ACC112 (cell line): ENCODE results near the gene PRAMEF13.
"Not testable (repeated sequence)": the region's sequence is repeated elsewhere in the genome, so short reads cannot be mapped to it uniquely, and the experiment has no call there.

Experiments used
- H2AFZ ChIP-seq: fragments of 200-600 bp; sonication (generic); one replicate; pipeline ENCODE4 v1.6.0; 2017; ENCODE audit warnings: antibody characterized with exemption, low read length; ENCODE audit not compliant: unreplicated experiment
- H3K27ac ChIP-seq: fragments of 200-600 bp; sonication (generic); 2 replicates; pipeline ENCODE4 v1.5.1; 2014; ENCODE audit warnings: low read depth, mild to moderate bottlenecking, antibody characterized with exemption, low read length, moderate library complexity
- H3K27me3 ChIP-seq: fragments of 200-600 bp; sonication (generic); 2 replicates; pipeline ENCODE4 v1.6.1; 2014; ENCODE audit warnings: mild to moderate bottlenecking, antibody characterized with exemption, low read length, moderate library complexity, mixed read lengths; ENCODE audit not compliant: insufficient read depth
- H3K36me3 ChIP-seq: fragments of 200-600 bp; sonication (generic); 2 replicates; pipeline ENCODE4 v1.6.1; 2016; ENCODE audit warnings: mild to moderate bottlenecking, antibody characterized with exemption, low read length, moderate library complexity, mixed read lengths; ENCODE audit not compliant: insufficient read depth
- H3K4me1 ChIP-seq: fragments of 200-600 bp; sonication (generic); one replicate; pipeline ENCODE4 v1.6.1; 2016; ENCODE audit warnings: low read length, mixed read lengths; ENCODE audit not compliant: insufficient read depth, unreplicated experiment, control insufficient read depth
- H3K4me3 ChIP-seq: fragments of 200-600 bp; sonication (generic); 2 replicates; pipeline ENCODE4 v1.5.1; 2014; ENCODE audit warnings: mild to moderate bottlenecking, low read depth, low read length
- H3K79me2 ChIP-seq: fragments of 200-600 bp; sonication (generic); one replicate; pipeline ENCODE4 v1.6.0; 2016; ENCODE audit warnings: low read length; ENCODE audit not compliant: control insufficient read depth, unreplicated experiment, insufficient read depth

The PRAMEF13 gene

GRCh38 chr1:13201309-13201708 lies at the start of gene PRAMEF13:
Gene PRAMEF13 (minus strand): TSS chr1:13201409. CDS start chr1:13199589, 1,820 bp downstream.
- not testable (repeated sequence) for H3K4me1 ChIP-seq, H3K27ac ChIP-seq

DNA sequence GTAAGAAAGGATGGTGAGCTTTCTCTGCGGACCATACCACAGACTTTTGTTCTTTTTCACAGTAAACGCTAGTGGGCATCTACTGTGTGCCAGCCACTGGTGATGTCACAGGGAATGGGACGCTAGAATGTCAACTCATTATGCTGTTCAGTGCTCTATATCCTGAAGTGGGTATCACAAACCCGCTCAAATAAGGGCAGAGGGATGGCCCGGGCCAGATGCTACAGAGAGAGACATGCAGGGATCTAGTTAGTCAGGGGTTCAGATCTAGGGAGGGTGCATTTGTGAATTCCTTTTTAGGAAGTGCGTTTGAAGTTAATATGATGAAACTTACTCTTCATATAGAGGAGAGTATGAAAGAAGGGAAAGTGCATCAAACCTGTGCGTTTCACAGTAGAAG lies 45.9 kb upstream of the PRAMEF13 start:
- H2AFZ ChIP-seq, H3K4me1 ChIP-seq, H3K4me3 ChIP-seq, H3K36me3 ChIP-seq, H3K27me3 ChIP-seq, H3K27ac ChIP-seq, H3K79me2 ChIP-seq: not testable (repeated sequence)

More at GRCh38 chr1:13201309-13201708, at the start of gene PRAMEF13:
- not testable (repeated sequence) for H3K4me3 ChIP-seq, H3K79me2 ChIP-seq, H3K36me3 ChIP-seq, H2AFZ ChIP-seq, H3K27me3 ChIP-seq

GRCh38 chr1:13246554-13246871 lies 45.3 kb upstream of the PRAMEF13 start:
- not testable (repeated sequence) for H3K4me1 ChIP-seq, H3K27me3 ChIP-seq, H2AFZ ChIP-seq, H3K36me3 ChIP-seq, H3K79me2 ChIP-seq, H3K4me3 ChIP-seq, H3K27ac ChIP-seq

GRCh38 chr1:13245841-13246553 lies 44.8 kb upstream of the PRAMEF13 start:
- not testable (repeated sequence) for H3K4me1 ChIP-seq, H2AFZ ChIP-seq, H3K27ac ChIP-seq, H3K27me3 ChIP-seq, H3K79me2 ChIP-seq, H3K36me3 ChIP-seq, H3K4me3 ChIP-seq

DNA sequence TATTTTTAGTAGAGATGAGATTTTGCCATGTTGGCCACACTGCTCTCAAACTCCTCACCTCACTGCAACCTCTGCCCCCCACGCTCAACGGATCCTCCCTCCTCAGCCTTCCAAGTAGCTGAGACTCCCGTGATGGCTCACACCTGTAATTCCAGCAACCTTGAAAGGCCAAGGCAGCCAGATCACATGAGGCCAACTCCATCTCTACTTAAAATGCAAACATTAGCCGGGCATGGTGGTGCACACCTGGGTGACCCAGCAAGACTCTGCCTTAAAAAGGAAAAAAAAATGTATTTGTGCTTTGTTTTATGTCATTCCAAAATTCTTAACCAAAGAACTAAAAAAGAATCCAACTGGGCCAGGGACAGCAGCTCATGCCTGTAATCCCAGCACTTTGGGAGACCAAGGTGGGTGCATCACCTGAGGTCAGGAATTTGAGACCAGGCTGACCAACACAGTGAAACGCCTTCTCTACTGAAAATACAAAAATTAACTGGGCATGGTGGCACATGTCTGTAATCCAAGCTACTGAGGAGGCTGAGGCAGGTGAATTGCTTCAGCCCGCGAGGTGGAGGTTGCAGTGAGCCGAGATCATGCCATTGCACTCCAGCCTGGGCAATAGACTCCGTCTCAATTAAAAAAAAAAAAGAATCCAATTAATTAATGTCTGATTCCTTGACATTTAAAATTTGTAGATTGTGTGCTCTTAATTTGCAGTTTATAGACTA lies 42.5 kb upstream of the PRAMEF13 start:
- not testable (repeated sequence) for H3K79me2 ChIP-seq, H2AFZ ChIP-seq, H3K27ac ChIP-seq, H3K27me3 ChIP-seq, H3K36me3 ChIP-seq, H3K4me3 ChIP-seq, H3K4me1 ChIP-seq

DNA sequence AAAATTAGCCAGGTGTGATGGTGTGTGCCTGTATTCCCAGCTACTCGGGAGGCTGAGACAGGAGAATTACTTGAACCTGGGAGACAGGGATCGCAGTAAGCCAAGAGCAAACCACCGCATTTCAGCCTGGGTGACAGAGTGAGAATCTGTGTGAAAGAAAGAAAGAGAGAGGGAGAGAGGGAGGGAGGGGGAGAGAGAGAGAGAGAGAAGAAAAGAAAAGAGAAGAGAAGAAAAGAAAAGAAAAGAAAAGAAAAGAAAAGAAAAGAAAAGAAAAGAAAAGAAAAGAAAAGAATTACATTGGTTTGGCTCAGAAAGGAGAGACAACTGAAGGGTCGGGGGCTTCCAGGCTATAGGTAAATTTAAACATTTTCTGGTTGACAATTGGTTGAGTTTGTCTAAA lies 38.4 kb upstream of the PRAMEF13 start:
- not testable (repeated sequence) for H3K27ac ChIP-seq, H3K4me1 ChIP-seq, H3K36me3 ChIP-seq, H3K79me2 ChIP-seq, H3K27me3 ChIP-seq, H3K4me3 ChIP-seq, H2AFZ ChIP-seq

GRCh38 chr1:13237572-13237971 lies 36.4 kb upstream of the PRAMEF13 start:
- not testable (repeated sequence) for H3K4me1 ChIP-seq, H3K27ac ChIP-seq, H2AFZ ChIP-seq, H3K4me3 ChIP-seq, H3K27me3 ChIP-seq, H3K79me2 ChIP-seq, H3K36me3 ChIP-seq

DNA sequence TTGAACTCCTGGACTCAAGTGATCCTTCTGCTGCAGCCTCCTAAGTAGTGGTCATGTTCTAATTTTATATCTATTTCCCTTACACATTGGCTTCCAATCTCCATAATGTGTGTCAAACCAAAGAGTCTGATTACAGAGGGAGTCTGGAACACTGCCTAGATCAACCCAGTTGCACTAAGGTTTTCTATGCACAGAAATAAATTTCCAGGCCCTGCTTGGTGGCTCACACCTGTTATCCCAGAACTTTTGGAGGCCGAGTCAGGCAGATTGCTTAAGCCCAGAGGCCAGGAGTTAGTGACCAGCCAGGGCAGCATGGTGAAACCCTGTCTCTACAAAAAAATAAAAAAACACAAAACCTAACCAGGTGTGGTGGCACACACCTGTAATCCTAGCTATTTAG lies 32.8 kb upstream of the PRAMEF13 start:
- not testable (repeated sequence) for H3K4me3 ChIP-seq, H3K4me1 ChIP-seq, H3K27ac ChIP-seq, H3K27me3 ChIP-seq, H3K36me3 ChIP-seq, H2AFZ ChIP-seq, H3K79me2 ChIP-seq

- H3K27ac ChIP-seq, H3K79me2 ChIP-seq, H3K4me1 ChIP-seq, H3K27me3 ChIP-seq, H3K36me3 ChIP-seq, H3K4me3 ChIP-seq, H2AFZ ChIP-seq: not testable (repeated sequence)
These were observed 30.8 kb upstream of the PRAMEF13 start for GRCh38 chr1:13232056-13232455.

DNA sequence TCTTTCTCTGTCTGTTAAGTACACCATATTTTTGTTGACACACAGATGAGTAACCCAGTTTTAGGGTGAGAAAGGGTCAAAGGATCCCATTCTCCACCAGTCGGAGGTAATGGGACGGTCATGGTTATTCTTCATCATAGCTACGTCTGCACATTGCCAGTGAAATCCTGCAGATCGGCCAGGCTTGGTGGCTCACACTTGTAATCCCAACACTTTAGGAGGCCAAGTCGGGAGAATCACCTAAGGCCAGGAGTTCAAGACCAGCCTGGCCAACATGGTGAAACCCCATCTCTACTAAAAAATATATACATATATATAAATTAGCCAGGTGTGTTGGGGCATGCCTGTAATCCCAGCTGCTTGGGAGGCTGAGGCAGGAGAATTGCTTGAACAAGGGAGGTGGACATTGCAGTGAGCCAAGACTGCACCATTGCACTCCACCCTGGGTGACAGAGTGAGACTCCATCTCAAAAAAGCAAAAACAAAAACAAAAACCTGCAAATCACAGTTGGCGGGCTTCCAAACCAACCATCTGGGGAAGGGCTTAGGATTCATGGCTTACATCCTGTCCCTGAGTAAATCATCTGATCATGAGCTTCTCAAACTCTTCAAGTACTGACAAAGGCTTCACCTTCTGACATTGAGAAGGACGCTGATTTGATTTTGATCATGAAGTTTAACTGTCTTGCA lies 30.0 kb upstream of the PRAMEF13 start:
- not testable (repeated sequence) for H3K4me3 ChIP-seq, H2AFZ ChIP-seq

DNA sequence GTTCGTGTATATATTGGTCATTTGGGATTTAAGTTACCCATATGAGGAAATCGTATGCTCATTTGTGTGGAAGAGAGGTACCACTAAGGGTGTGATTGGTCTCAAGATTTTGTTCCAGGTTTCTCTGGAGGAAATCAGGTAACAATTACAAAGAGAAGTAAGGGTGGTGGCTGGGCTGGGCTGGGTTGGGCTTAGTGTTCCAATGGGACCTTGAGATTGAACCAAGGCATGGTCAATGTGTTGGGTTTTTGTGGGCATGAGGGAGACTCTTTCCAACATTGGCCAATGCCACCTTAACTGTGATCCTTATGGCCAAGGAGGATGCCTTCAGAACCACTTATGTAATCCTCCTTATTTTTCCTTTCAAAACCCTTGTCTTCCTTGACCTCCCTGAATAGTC lies 29.4 kb upstream of the PRAMEF13 start:
- H3K4me1 ChIP-seq, H3K79me2 ChIP-seq, H3K27ac ChIP-seq, H3K4me3 ChIP-seq, H3K27me3 ChIP-seq, H3K36me3 ChIP-seq, H2AFZ ChIP-seq: not testable (repeated sequence)

More for the DNA sequence above, 30.0 kb upstream of the PRAMEF13 start:
- H3K27ac ChIP-seq, H3K27me3 ChIP-seq, H3K79me2 ChIP-seq, H3K36me3 ChIP-seq, H3K4me1 ChIP-seq: not testable (repeated sequence)
